C1 segment of cervical spinal cord (tissue), 14 donors: ENCODE results near the gene TLE4.

Source experiments
- DNase-seq, 14 donors: peaks; one replicate each; lab custom pipeline; 2025; lab: John Stamatoyannopoulos, UW

Gene TLE4

GRCh38 chr9:79572032-79572607, 355 bp downstream of the TLE4 start:
- peak in 8 of 14 donors; percentile 42 to 73 (median 58) for DNase-seq

GRCh38 chr9:79572608-79573411, 1.0 kb downstream of the TLE4 start:
- DNase-seq: peak in 10 of 14 donors; percentile 43 to 83 (median 58)

- peak in 2 of 14 donors; percentile 24 to 52 for DNase-seq
Observed at GRCh38 chr9:79573412-79573923, 1.7 kb downstream of the TLE4 start.

GRCh38 chr9:79574136-79574535, 2.4 kb downstream of the TLE4 start:
- DNase-seq: no peak

GRCh38 chr9:79574781-79575180, 3.0 kb downstream of the TLE4 start:
- DNase-seq: peak in 1 of 14 donors; percentile 27

GRCh38 chr9:79575547-79575946, 3.8 kb downstream of the TLE4 start:
- DNase-seq: peak in 1 of 14 donors; percentile 15

GRCh38 chr9:79577969-79578723, 6.4 kb downstream of the TLE4 start:
- DNase-seq: no peak

GRCh38 chr9:79578891-79579290, 7.1 kb downstream of the TLE4 start:
- no peak for DNase-seq

- DNase-seq: no peak
Observed at GRCh38 chr9:79579624-79580023, 7.9 kb downstream of the TLE4 start.

GRCh38 chr9:79580055-79580454, 8.3 kb downstream of the TLE4 start:
- DNase-seq: no peak

GRCh38 chr9:79581388-79581787, 9.6 kb downstream of the TLE4 start:
- no peak for DNase-seq

GRCh38 chr9:79581794-79582193, 10.0 kb downstream of the TLE4 start:
- DNase-seq: no peak

- DNase-seq: peak in 3 of 14 donors; percentile 14 to 29 (median 15)
Observed at GRCh38 chr9:79583952-79584654, 12.3 kb downstream of the TLE4 start.

- DNase-seq: no peak
Observed at GRCh38 chr9:79584655-79584982, 12.9 kb downstream of the TLE4 start.

- no peak for DNase-seq
Observed at GRCh38 chr9:79588488-79589223, 16.9 kb downstream of the TLE4 start.

GRCh38 chr9:79591458-79591857, 19.7 kb downstream of the TLE4 start:
- no peak for DNase-seq

GRCh38 chr9:79592726-79593493, 21.1 kb downstream of the TLE4 start:
- no peak for DNase-seq

- DNase-seq: no peak
Observed at GRCh38 chr9:79598562-79599345, 27.0 kb downstream of the TLE4 start.

- peak in 2 of 14 donors; percentile 5 to 45 for DNase-seq
Observed at GRCh38 chr9:79600466-79600865, 28.7 kb downstream of the TLE4 start.
